Osteocyte (in vitro differentiated cells): Measurements from ENCODE around the gene THTPA. TPM values are rescaled to one million over a fixed set of nuclear protein-coding genes. Genes with fewer than 3 reads are reported as not detected.

Source experiments
- total RNA-seq: library from RNA; stranded (reverse); gene quantifications from 2 replicates; pipeline ENCODE4 v1.2.1, GENCODE V29; 2021

The THTPA gene
- total RNA-seq, 1 donor from 2014 or later = 25.7 TPM

Other genes starting within 250 kb of the THTPA start
- 21.6 and 27.9 TPM in 2 replicates for gene BCL2L2, start 249.4 kb upstream of the THTPA start, total RNA-seq
- gene PABPN1, start 234.8 kb upstream of the THTPA start, total RNA-seq = 175 and 183 TPM in 2 replicates
- 36.4 and 42.7 TPM in 2 replicates for gene SLC22A17, start 203.4 kb upstream of the THTPA start, total RNA-seq
- 30.5 and 31.9 TPM in 2 replicates for gene EFS, start 191.1 kb upstream of the THTPA start, total RNA-seq
- gene IL25, start 183.5 kb upstream of the THTPA start, total RNA-seq = not detected in 2 replicates
- gene CMTM5, start 179.2 kb upstream of the THTPA start, total RNA-seq = not detected in 2 replicates
- gene MYH6, start 148.0 kb upstream of the THTPA start, total RNA-seq = not detected in 2 replicates
- not detected in 2 replicates for gene MYH7, start 120.6 kb upstream of the THTPA start, total RNA-seq
- 32.3 and 34.6 TPM in 2 replicates for gene NGDN, start 86.6 kb upstream of the THTPA start, total RNA-seq
- 3.8 and 5.7 TPM in 2 replicates for gene ZFHX2, start 4.5 kb upstream of the THTPA start, total RNA-seq
- 27.5 and 32.6 TPM in 2 replicates for gene AP1G2, start 11.5 kb downstream of the THTPA start, total RNA-seq
- not detected in 2 replicates for gene JPH4, start 22.5 kb downstream of the THTPA start, total RNA-seq
- not detected in 2 replicates for gene DHRS2, start 80.1 kb downstream of the THTPA start, total RNA-seq